ENCODE data around the gene DHX16.

- TF ChIP-seq POLR2A (IDR thresholded peaks at IDR 0.05) (no peak), CTCF (IDR thresholded peaks at IDR 0.05 in 8 of 11, conservative IDR thresholded peaks at IDR 0.05 in 3 of 11) (no peak), POLR2AphosphoS5 (IDR thresholded peaks at IDR 0.05) (peak; percentile 92 to 95 (median 92))
Measured at GRCh38 chr6:30682143-30683117, 9.6 kb upstream of the DHX16 start.

All from spleen (tissue), 7 donors.